ENCODE data around the gene LRRC23. TPM values are rescaled to one million over a fixed set of nuclear protein-coding genes. Genes with fewer than 3 reads are reported as not detected.

LRRC23 gene
- total RNA-seq, 1 donor from 2014 or later, result 7.7 TPM

DNA sequence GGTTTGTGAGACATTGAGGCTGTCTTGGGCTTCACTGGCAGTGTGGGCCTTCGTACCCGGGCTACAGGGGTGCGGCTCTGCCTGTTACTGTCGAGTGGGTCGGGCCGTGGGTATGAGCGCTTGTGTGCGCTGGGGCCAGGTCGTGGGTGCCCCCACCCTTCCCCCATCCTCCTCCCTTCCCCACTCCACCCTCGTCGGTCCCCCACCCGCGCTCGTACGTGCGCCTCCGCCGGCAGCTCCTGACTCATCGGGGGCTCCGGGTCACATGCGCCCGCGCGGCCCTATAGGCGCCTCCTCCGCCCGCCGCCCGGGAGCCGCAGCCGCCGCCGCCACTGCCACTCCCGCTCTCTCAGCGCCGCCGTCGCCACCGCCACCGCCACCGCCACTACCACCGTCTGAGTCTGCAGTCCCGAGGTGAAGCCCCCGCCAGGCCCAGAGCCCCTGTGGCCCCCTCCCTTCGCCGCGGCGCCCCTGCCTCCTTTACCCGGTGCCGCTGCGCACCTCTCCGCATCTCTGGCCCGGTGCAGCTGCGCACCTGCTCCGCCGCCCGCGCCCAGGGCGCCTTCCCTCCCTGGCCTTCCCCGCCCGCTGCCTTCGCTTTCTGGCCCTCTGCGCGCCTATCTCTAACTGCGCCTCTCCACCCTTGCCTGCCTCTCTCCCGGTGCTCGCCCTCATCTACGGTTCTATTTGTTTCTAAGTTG is 9.8 kb downstream of the LRRC23 start, which contains the start of gene ENO2:
Gene ENO2, plus strand, starts transcription at position 335 of the 701 bp plus-strand sequence. CDS start 1,253 bp downstream, outside the sequence.
- CTCF ChIA-PET, result interaction anchor here (0.9 to 1.3 kb wide), 3 partner anchors 9 to 45 kb away, joined by 3 to 5 read pairs (median 3); no protein-coding TSS in a partner anchor

DNA sequence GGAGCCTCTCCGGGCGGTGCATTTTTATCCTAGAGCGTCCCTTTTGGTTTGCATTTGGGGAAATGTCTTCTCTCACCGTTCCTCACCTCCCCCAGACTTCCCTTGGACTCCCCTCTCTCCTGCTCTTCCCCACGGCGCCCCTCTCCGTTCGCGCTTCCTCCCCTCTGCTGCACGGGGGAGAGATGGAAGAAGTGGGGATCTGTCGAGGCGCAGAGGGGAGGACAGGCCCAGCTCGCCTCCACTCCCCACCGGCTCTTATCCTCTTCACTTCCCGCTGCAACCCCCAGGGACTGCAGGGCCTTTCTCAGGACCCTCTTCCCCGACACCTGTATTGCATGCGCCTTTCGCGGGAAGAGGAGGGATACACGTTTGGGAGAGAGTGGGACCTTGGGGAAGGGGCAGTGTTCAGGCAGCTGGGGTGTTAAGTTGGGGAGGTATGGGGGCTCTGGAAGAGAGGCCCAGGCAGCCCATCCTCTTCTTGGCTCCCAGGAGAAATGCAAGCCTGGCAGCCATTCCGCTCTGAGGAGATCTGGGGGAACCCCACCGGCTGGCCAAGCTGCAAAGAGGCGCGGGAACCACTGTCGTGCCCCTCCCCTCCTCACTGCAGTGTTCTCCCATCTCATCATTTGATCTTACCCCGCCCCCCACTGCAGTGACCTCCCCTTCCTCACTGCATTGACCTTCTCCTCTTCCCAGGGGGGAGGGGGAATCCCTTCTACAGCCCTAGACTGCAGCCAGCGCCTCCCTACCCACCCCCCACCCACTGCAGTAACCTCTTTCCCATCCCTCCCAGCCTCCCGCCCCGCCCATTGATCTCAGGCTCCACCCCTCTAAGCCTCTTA is 10.5 kb downstream of the LRRC23 start:
- ChIA-PET POLR2A (interaction anchor here (0.6 to 3.1 kb wide), 9 partner anchors 9 to 229 kb away, joined by 4 to 13 read pairs (median 7); partner anchors contain the start of genes ATN1, C12orf57, LRRC23 and RNU7-1), CTCF (interaction anchor here (1.3 to 1.8 kb wide), 2 partner anchors 10 kb away, joined by 3 to 5 read pairs; no protein-coding TSS in a partner anchor)
- intact Hi-C loops (cut with micrococcal nuclease), result loop anchor here (1.0 kb wide), 3 partner anchors 9 to 42 kb away; partner anchors contain the start of genes LRRC23 and SPSB2
- Mint-ChIP-seq H3K36me3 (ENCODE audit: low read depth) (peaks cover 19% of the 10 kb centered on the region), H3K9me3 (no peaks in the 10 kb centered on the region), H3K4me1 (peaks cover 34% of the 10 kb centered on the region), H3K4me3 (peak overlapping the region; percentile 90), H3K27ac (peak overlapping the region; percentile 50), H3K27me3 (peaks cover 2% of the 10 kb centered on the region)
- DNase-seq, result no peak
- TF ChIP-seq, protein P1, sequence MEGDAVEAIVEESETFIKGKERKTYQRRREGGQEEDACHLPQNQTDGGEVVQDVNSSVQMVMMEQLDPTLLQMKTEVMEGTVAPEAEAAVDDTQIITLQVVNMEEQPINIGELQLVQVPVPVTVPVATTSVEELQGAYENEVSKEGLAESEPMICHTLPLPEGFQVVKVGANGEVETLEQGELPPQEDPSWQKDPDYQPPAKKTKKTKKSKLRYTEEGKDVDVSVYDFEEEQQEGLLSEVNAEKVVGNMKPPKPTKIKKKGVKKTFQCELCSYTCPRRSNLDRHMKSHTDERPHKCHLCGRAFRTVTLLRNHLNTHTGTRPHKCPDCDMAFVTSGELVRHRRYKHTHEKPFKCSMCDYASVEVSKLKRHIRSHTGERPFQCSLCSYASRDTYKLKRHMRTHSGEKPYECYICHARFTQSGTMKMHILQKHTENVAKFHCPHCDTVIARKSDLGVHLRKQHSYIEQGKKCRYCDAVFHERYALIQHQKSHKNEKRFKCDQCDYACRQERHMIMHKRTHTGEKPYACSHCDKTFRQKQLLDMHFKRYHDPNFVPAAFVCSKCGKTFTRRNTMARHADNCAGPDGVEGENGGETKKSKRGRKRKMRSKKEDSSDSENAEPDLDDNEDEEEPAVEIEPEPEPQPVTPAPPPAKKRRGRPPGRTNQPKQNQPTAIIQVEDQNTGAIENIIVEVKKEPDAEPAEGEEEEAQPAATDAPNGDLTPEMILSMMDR (IDR thresholded peaks at IDR 0.05), result no peak
- ATAC-seq (ENCODE audit: low read depth), result peak; percentile 4

More for the DNA sequence above, 9.8 kb downstream of the LRRC23 start, which contains the start of gene ENO2:
- intact Hi-C loops (cut with micrococcal nuclease), result loop anchor here (1.0 kb wide), 3 partner anchors 10 to 41 kb away; partner anchors contain the start of genes LRRC23 and SPSB2
- Mint-ChIP-seq H3K27ac (peak within 1 kb of the TSS; percentile 61), H3K9me3 (no peaks in the 10 kb centered on the region), H3K36me3 (ENCODE audit: low read depth) (peaks cover 13% of the 10 kb centered on the region), H3K4me1 (peaks cover 30% of the 10 kb centered on the region), H3K27me3 (peaks cover 2% of the 10 kb centered on the region), H3K4me3 (peak within 1 kb of the TSS; percentile 90)
- POLR2A ChIA-PET, result interaction anchor here (0.5 to 2.4 kb wide), 16 partner anchors 9 to 1022 kb away, joined by 3 to 13 read pairs (median 4); partner anchors contain the start of genes ATN1, C12orf57, LRRC23 and RNU7-1
- TF ChIP-seq, protein P1 (IDR thresholded peaks at IDR 0.05), result no peak
- ATAC-seq (ENCODE audit: low read depth) (peak; percentile 93), DNase-seq (peak; percentile 71)

DNA sequence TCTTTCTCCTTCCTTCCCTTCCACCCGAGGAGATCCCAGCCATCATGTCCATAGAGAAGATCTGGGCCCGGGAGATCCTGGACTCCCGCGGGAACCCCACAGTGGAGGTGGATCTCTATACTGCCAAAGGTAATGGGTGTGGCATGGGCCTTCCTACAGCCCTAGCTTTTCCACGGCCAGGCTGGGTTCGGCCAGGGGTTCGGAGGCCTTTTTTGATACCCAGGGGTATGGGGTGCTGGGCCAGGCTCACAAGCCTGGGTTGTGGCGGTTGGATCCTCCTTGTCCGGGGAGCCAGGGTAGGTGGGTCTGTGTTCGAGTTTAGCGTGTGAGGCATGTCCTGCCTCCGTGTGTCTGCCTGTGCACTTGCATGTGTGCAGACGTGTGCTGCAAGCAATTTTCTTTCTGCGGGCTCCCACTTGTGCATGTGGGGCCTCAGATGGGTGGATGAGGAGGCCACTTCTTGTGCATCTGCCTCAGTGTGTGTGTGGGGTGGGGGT is 11.2 kb downstream of the LRRC23 start:
- peaks cover 2% of the 10 kb centered on the region for H3K27me3 Mint-ChIP-seq
- H3K9me3 Mint-ChIP-seq, result no peaks in the 10 kb centered on the region
- TF ChIP-seq, protein P1 (IDR thresholded peaks at IDR 0.05), result no peak
- peaks cover 19% of the 10 kb centered on the region for H3K36me3 Mint-ChIP-seq (ENCODE audit: low read depth)
- peaks cover 34% of the 10 kb centered on the region for H3K4me1 Mint-ChIP-seq
- DNase-seq, result no peak
- H3K4me3 Mint-ChIP-seq, result peak overlapping the region; percentile 60
- ChIA-PET CTCF (interaction anchor here (1.8 kb wide), 1 partner anchor 9 kb away, joined by 5 read pairs; no protein-coding TSS in a partner anchor), POLR2A (interaction anchor here (2.0 to 3.1 kb wide), 4 partner anchors 11 to 43 kb away, joined by 7 to 13 read pairs (median 9); partner anchors contain the start of genes C12orf57, LRRC23, RNU7-1 and SPSB2)
- no peak overlapping the region for H3K27ac Mint-ChIP-seq
- no peak for ATAC-seq (ENCODE audit: low read depth)
- intact Hi-C loops (cut with micrococcal nuclease), result no loop called here

DNA sequence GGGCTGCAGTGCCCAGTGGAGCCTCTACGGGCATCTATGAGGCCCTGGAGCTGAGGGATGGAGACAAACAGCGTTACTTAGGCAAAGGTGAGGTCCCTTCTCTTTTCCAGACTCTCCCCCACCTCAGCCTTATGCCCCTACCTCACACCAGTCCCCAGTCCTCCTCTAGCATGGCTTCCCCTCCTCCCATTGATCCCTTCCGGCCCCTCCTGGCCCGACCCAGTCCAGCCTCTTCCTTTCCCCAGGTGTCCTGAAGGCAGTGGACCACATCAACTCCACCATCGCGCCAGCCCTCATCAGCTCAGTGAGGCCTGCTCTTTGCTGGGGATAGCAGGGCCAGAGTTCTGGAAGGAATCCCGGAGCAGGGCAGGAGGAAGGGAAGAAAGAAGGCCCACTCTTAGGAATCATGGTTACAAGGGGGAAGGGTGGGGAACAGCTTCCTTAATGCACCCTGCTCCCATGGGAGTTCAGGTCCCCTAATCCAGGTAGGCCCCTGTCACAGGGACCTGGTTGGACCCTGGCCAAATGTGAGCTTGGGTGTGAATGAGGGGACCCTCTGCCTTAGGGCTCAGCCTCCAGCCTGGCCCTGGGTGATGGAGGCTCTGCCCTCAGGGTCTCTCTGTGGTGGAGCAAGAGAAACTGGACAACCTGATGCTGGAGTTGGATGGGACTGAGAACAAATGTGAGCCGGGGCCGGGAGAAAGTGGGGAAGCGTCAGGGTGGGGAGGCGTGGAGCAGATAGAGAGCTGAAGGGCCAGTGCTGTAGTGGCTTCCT is 12.0 kb downstream of the LRRC23 start:
- CTCF ChIA-PET, result interaction anchor here (1.8 kb wide), 1 partner anchor 9 kb away, joined by 5 read pairs; no protein-coding TSS in a partner anchor
- ATAC-seq (ENCODE audit: low read depth), result no peak
- TF ChIP-seq, protein P1 (IDR thresholded peaks at IDR 0.05), result no peak
- H3K4me1 Mint-ChIP-seq, result peaks cover 40% of the 10 kb centered on the region
- peaks cover 2% of the 10 kb centered on the region for H3K27me3 Mint-ChIP-seq
- peaks cover 19% of the 10 kb centered on the region for H3K36me3 Mint-ChIP-seq (ENCODE audit: low read depth)
- no peak for DNase-seq
- H3K9me3 Mint-ChIP-seq, result no peaks in the 10 kb centered on the region
- H3K4me3 Mint-ChIP-seq, result no peak overlapping the region
- POLR2A ChIA-PET, result interaction anchor here (0.7 to 3.1 kb wide), 5 partner anchors 20 to 96 kb away, joined by 3 to 15 read pairs (median 9); partner anchors contain the start of genes C12orf57, RNU7-1 and SPSB2
- H3K27ac Mint-ChIP-seq, result peak overlapping the region; percentile 46
- intact Hi-C loops (cut with micrococcal nuclease), result no loop called here
